ENCODE data around the gene TXNL4B.
A peak's percentile ranks its signal among the peaks of the same experiment; 100 is the strongest.

Gene TXNL4B

DNA sequence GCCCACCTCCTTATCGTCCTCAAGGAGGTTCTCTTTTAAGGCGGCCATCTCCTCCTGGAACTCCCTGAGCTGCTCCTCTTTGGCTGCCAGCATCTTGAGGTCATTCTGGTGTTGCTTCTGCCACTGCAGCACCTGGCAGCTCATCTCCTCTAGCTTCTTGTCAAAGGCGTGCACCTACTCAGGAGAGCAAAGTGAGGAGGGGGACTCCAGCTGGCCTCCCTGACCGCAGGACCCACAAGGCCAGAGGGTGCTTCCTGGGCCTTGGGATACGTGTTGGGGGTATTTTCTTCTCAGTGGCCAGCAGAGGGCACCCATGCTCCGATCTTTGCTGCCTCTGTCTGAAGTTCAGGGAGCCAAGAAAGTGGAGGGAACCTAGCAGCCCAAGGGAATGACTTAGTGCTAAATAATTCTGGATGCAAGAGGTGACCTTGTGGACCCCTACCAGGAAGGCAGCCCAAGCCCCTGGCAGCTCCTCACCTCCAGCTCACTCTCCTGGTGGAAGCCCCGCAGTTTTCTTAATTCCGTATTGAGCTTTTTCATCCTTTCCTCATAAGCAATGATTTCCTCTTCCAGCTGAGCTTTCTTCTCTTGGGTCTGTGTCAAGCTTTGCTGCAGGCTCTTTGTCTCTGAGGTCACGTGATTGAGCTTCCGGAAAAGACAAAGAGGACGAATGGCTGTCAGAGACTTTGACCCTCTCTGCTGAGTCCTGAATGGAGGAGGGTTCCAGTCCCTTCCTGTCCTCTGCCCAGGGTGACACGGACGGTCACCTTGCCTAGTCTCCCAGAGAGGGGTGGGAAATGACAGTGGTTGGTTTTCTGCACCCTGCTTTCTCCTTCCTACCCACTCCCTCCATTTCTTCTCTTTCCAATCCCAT lies 31.6 kb upstream of the TXNL4B start:
- peak; percentile 46 for DNase-seq (ENCODE audit: low read depth)
- TF ChIP-seq, protein P1, sequence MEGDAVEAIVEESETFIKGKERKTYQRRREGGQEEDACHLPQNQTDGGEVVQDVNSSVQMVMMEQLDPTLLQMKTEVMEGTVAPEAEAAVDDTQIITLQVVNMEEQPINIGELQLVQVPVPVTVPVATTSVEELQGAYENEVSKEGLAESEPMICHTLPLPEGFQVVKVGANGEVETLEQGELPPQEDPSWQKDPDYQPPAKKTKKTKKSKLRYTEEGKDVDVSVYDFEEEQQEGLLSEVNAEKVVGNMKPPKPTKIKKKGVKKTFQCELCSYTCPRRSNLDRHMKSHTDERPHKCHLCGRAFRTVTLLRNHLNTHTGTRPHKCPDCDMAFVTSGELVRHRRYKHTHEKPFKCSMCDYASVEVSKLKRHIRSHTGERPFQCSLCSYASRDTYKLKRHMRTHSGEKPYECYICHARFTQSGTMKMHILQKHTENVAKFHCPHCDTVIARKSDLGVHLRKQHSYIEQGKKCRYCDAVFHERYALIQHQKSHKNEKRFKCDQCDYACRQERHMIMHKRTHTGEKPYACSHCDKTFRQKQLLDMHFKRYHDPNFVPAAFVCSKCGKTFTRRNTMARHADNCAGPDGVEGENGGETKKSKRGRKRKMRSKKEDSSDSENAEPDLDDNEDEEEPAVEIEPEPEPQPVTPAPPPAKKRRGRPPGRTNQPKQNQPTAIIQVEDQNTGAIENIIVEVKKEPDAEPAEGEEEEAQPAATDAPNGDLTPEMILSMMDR (IDR thresholded peaks at IDR 0.05; ENCODE audit: control insufficient read depth, extremely low read depth, insufficient read depth) = peak; percentile 86
- no peak overlapping the region for H3K4me3 ChIP-seq (ENCODE audit: low read depth, low read length)

DNA sequence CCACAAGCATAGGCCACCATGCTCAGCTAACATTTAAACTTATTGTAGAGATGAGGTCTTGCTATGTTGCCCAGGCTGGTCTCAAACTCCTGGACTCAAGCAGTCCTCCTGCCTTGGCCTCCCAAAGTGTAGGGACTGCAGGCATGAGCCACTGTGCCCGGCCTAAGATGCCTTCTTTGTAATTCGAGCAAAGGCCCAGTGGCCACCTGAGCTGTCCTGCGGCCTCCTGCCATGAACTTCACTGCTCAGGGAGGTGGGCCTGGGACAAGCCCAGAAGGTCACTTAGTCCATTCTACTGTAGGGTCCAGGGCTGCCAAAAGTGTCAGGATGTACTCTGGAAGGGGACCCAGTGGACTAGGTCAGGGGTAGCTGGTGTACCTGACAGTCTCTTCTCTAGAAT lies 30.7 kb upstream of the TXNL4B start:
- no peak overlapping the region for H3K4me3 ChIP-seq (ENCODE audit: low read depth, low read length)
- TF ChIP-seq, protein P1 (IDR thresholded peaks at IDR 0.05; ENCODE audit: control insufficient read depth, extremely low read depth, insufficient read depth) = no peak
- DNase-seq (ENCODE audit: low read depth) = no peak

DNA sequence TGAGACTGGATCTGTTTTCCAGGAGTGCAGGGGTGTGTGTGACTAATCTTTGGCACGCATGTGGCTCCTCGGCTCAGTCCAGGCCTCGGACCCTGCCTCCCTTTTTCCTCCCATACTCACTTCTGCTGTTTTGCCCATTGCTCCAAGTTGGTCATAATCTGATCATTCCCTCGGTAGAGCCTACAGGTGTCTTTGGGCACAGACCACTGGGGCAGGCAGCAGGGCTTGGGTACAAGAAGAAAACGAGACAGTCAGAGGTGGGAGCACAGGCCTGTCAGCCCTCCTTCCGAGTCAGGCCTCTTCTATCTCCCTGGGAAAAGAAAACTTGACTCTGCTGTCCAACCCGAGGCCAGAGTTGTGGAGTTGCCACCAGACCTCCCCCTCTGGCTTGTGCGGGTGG lies 30.0 kb upstream of the TXNL4B start:
- H3K4me3 ChIP-seq (ENCODE audit: low read depth, low read length) = no peak overlapping the region
- no peak for DNase-seq (ENCODE audit: low read depth)
- TF ChIP-seq, protein P1 (IDR thresholded peaks at IDR 0.05; ENCODE audit: control insufficient read depth, extremely low read depth, insufficient read depth) = no peak

DNA sequence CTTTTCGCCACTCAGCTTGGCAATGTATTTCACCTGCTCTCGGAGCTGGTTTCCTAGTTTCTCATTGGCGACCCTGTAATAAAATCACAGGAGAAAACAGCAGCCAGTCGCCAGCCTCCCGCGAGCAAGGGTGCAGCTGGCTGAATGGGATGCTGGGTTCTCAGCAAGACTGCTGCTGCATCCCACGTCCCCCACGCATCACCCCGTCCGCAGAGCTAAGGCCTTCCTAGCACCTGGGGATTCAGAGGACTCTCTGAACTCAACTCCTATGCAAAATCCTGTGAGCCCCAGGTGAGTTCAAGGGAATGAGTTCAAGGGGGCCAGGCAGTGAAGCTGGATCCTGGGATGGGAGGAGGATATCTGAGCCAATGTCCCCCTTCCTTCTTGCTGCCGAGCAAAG lies 29.5 kb upstream of the TXNL4B start:
- no peak for DNase-seq (ENCODE audit: low read depth)
- no peak overlapping the region for H3K4me3 ChIP-seq (ENCODE audit: low read depth, low read length)
- TF ChIP-seq, protein P1 (IDR thresholded peaks at IDR 0.05; ENCODE audit: control insufficient read depth, extremely low read depth, insufficient read depth) = no peak

DNA sequence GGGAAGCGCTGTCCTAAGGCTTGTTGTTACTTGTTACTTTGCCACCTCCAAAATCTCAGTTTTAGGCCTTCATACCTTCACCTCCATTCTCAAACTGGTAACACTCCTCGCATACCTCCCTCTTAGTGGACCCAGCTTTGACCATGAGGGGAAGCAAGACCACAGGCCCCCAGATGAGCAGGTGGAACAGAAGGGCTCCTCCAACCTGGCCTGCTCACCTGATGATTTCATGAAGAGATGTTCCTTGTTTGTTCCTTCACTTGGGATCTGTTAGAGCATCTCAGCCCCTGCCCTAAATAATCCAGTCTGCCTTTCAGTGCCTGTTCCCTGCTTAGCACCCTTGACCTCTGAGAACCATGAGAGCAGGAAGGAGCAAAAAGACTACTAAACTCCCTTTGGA lies 28.9 kb upstream of the TXNL4B start:
- DNase-seq (ENCODE audit: low read depth) = no peak
- TF ChIP-seq, protein P1 (IDR thresholded peaks at IDR 0.05; ENCODE audit: control insufficient read depth, extremely low read depth, insufficient read depth) = no peak
- H3K4me3 ChIP-seq (ENCODE audit: low read depth, low read length) = no peak overlapping the region

DNA sequence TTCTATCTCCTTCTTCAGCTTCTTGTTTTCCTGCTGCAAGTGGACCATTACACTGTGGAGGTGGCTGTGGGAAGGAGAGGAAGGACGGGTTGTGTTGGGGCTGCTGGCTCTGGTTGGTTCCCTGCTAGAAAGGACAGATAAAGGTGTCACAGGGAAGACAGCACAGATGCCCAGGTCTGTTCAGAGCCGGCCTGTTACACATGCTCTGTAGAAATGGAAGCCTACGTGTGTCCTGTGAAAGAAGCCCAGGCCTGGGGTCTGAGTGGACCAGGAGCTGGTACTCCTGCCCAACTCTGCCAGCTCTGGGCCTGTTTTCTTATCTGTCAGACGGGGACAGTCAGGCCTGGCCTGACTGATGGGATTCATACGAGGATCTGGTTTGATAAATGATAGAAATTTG lies 26.6 kb upstream of the TXNL4B start:
- H3K4me3 ChIP-seq (ENCODE audit: low read depth, low read length) = no peak overlapping the region
- DNase-seq (ENCODE audit: low read depth) = no peak
- TF ChIP-seq, protein P1 (IDR thresholded peaks at IDR 0.05; ENCODE audit: control insufficient read depth, extremely low read depth, insufficient read depth) = no peak

DNA sequence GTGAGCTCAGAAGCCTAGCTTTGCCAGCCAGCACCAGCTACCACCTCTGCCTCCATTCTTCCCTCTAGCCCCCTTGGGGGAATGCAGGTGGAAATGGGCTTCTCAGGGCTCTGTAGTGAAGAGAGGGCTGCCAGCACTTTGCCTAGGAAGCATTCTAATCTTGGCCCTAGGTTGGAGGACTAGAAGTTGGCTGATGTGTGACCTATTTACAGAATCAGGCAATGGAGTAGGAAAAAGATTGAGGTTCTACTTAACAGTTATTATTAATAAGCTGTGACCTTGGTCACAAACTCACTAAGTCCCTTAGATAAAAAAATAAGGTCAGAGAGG lies 20.2 kb upstream of the TXNL4B start:
- TF ChIP-seq, protein P1 (IDR thresholded peaks at IDR 0.05; ENCODE audit: control insufficient read depth, extremely low read depth, insufficient read depth) = no peak

More for the DNA sequence above, 20.2 kb upstream of the TXNL4B start:
- H3K4me3 ChIP-seq (ENCODE audit: low read depth, low read length) = no peak overlapping the region
- no peak for DNase-seq (ENCODE audit: low read depth)
